Tibial nerve (tissue), 4 donors: ENCODE results near the gene OAS1. TPM values are rescaled to one million over a fixed set of nuclear protein-coding genes. Genes with fewer than 3 reads are reported as not detected.

Source experiments
- DNase-seq, 2 donors: peaks; one replicate each; pipeline ENCODE4 v3.0.0-alpha.2; 2019; ENCODE audit warnings: low spot score in 2 of 2
- H3K27ac ChIP-seq, 4 donors: fragments of 200-600 bp; sonication (generic) in 3 of 4; one replicate each; pipeline ENCODE4 v1.5.1; 2017 to 2019; ENCODE audit warnings: mild to moderate bottlenecking in 1 of 4
- H3K27me3 ChIP-seq, 2 donors: fragments of 200-600 bp; sonication (generic) in 1 of 2; one replicate each; pipeline versions ENCODE4 v1.5.1 to v1.6.0; 2017 to 2019
- H3K36me3 ChIP-seq, 3 donors: fragments of 200-600 bp; sonication (generic); one replicate each; pipeline ENCODE4 v1.5.1; 2018 to 2019
- H3K4me1 ChIP-seq, 4 donors: fragments of 200-600 bp; sonication (generic) in 3 of 4; one replicate each; pipeline ENCODE4 v1.5.1; 2017 to 2019
- H3K4me3 ChIP-seq, 4 donors: fragments of 200-600 bp; sonication (generic) in 3 of 4; one replicate each; pipeline ENCODE4 v1.5.1; 2017 to 2019; ENCODE audit warnings: mild to moderate bottlenecking in 1 of 4, moderate library complexity in 1 of 4
- H3K9me3 ChIP-seq, 4 donors: fragments of 200-600 bp; sonication (generic) in 3 of 4; one replicate each; pipeline ENCODE4 v1.5.1; 2017 to 2019
- EP300 ChIP-seq, 2 donors: sonication (generic); formaldehyde crosslinking; IDR thresholded peaks; one replicate each; pipeline ENCODE4 v1.6.1; 2017; ENCODE audit warnings: antibody characterized with exemption in 2 of 2, mild to moderate bottlenecking in 1 of 2
- POLR2A ChIP-seq, 2 donors: fragments of 450-650 bp; IDR thresholded peaks; one replicate each; pipeline ENCODE4 v1.6.1; 2017; ENCODE audit warnings: antibody characterized with exemption in 2 of 2, mild to moderate bottlenecking in 2 of 2, moderate library complexity in 2 of 2
- WGBS, 2 donors: methylation state at CpG; one replicate each; pipeline ENCODE4 v1.1.5; 2018; 5-methylcytosine and 5-hydroxymethylcytosine counted together
- total RNA-seq, 4 donors: library from RNA; depleted of rRNA; stranded (reverse); fragments of >200 nt; gene quantifications; one replicate each; pipeline ENCODE4 v1.1.0, GENCODE V29; 2016
- TF ChIP-seq, protein P1 (sequence below), 5 experiments: fragments of 200-600 bp in 3 of 5; fragments of 450-650 bp in 2 of 5; sonication (generic) in 3 of 5; IDR thresholded peaks; one replicate each; pipeline ENCODE4 v1.5.1; 2016 to 2019; ENCODE audit warnings: antibody characterized with exemption in 5 of 5, mild to moderate bottlenecking in 3 of 5, moderate library complexity in 2 of 5

OAS1 gene
- total RNA-seq, 4 donors from 2014 or later = 8.2 to 22.8 (median 11.3) TPM

DNA sequence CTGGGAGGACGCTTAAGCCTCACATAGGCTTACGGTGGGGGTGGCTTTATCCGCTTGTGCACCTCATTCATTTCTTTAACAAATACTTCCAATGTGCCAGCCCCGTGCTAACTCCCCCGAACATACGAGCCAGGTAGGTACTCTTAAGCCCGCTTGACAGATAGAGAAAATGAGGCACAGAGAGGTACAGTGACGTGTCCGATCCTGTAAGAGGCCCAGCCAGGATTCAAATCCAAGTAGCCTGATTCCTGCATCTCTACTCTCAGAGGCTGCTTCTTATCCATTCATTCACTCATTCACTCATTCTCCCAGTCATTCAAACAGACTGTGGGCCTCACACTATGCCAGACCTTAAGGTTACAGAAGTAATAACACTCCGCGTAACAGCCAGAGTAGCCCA lies 32.0 kb downstream of the OAS1 start:
- DNase-seq = no peak
- Histone ChIP-seq H3K27ac (peak overlapping the region in 3 of 4 donors; percentile 73 to 84 (median 75)), H3K4me1 (peaks cover 3 to 22% (median 13%) of the 10 kb centered on the region in 4 donors), H3K9me3 (no peaks in the 10 kb centered on the region), H3K27me3 (no peaks in the 10 kb centered on the region), H3K36me3 (peaks cover 0 to 7% (median 0%) of the 10 kb centered on the region in 3 donors), H3K4me3 (peak overlapping the region; percentile 51 to 83 (median 80))
- TF ChIP-seq POLR2A (IDR thresholded peaks at IDR 0.05) (no peak), EP300 (IDR thresholded peaks at IDR 0.05) (no peak)
- TF ChIP-seq, protein P1, sequence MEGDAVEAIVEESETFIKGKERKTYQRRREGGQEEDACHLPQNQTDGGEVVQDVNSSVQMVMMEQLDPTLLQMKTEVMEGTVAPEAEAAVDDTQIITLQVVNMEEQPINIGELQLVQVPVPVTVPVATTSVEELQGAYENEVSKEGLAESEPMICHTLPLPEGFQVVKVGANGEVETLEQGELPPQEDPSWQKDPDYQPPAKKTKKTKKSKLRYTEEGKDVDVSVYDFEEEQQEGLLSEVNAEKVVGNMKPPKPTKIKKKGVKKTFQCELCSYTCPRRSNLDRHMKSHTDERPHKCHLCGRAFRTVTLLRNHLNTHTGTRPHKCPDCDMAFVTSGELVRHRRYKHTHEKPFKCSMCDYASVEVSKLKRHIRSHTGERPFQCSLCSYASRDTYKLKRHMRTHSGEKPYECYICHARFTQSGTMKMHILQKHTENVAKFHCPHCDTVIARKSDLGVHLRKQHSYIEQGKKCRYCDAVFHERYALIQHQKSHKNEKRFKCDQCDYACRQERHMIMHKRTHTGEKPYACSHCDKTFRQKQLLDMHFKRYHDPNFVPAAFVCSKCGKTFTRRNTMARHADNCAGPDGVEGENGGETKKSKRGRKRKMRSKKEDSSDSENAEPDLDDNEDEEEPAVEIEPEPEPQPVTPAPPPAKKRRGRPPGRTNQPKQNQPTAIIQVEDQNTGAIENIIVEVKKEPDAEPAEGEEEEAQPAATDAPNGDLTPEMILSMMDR (IDR thresholded peaks at IDR 0.05) = no peak
- 22 to 25% methylated on average over 11 of the region's 11 CpGs for WGBS, 2 donors

DNA sequence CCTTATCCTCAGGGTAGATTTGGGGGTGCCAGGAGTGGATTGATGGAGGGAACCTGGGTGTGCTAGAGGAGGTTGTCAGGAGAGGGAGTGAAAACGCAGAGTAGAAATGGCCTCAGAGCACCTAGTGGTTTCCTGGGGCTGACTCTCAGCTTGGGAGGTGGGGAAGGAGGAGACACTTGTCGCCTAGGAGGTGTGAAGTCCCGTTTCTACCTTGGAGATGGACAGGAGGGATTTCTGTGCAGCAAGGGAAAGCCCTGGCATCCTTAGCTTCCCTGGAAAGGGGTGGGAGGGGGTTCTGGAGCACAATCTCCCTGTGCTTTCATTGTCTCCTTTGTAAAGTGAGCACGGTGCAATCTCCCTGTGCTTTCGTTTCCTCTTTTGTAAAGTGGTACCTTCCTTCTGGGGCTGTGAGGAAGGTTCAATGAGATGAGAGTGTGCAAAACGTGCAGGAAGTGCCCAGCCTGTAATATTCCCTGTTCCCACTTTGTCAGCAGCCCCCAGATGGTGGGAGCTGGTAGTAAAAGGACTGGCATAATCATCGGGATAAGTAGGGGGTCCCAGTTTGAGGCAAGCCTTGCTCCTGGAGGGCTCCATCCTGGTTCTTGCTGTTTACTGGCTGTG lies 33.1 kb downstream of the OAS1 start:
- H3K9me3 ChIP-seq = no peaks in the 10 kb centered on the region
- H3K4me3 ChIP-seq = no peak overlapping the region
- no peak for DNase-seq
- no peak overlapping the region for H3K27ac ChIP-seq
- TF ChIP-seq, protein P1 (IDR thresholded peaks at IDR 0.05) = no peak
- TF ChIP-seq EP300 (IDR thresholded peaks at IDR 0.05) (no peak), POLR2A (IDR thresholded peaks at IDR 0.05) (no peak)
- H3K27me3 ChIP-seq = no peaks in the 10 kb centered on the region
- WGBS, 2 donors = 46 to 55% methylated on average over 7 of the region's 7 CpGs
- peaks cover 0 to 18% (median 0%) of the 10 kb centered on the region in 3 donors for H3K36me3 ChIP-seq
- peaks cover 3 to 22% (median 13%) of the 10 kb centered on the region in 4 donors for H3K4me1 ChIP-seq

DNA sequence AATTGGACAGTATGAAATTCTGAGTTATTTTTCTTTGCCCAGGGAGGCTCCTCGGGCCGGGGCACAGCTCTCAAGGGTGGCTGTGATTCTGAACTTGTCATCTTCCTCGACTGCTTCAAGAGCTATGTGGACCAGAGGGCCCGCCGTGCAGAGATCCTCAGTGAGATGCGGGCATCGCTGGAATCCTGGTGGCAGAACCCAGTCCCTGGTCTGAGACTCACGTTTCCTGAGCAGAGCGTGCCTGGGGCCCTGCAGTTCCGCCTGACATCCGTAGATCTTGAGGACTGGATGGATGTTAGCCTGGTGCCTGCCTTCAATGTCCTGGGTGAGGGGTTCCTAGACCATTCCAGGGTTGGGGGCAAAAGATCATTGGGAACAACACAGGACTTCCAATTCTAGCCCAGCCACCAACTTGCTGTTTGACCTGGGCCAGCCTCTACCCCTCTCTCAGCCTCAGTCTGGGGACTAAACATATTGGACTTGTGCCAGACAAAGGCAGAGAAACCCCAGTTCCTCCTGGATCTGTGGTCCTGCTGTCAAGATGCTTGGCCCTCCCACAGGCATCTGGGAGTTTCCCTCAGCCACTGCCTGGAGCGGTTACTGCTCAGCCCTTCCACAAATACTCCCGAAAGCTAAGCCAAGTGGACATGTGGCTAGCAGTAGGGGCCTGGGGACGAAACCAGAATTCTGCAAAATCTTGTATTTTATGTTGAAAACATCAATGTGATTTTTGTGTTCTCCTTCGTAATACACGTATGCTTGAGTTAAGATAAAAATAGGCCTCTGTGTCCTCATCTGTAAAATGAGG lies 35.0 kb downstream of the OAS1 start:
- Histone ChIP-seq H3K27ac (no peak overlapping the region), H3K36me3 (peaks cover 0 to 37% (median 0%) of the 10 kb centered on the region in 3 donors), H3K9me3 (no peaks in the 10 kb centered on the region), H3K27me3 (no peaks in the 10 kb centered on the region), H3K4me1 (peaks cover 3 to 22% (median 13%) of the 10 kb centered on the region in 4 donors), H3K4me3 (no peak overlapping the region)
- WGBS, 2 donors = 84 to 85% methylated on average over 8 to 14 of the region's 16 CpGs
- DNase-seq = no peak
- TF ChIP-seq, protein P1 (IDR thresholded peaks at IDR 0.05) = no peak
- TF ChIP-seq POLR2A (IDR thresholded peaks at IDR 0.05) (no peak), EP300 (IDR thresholded peaks at IDR 0.05) (no peak)

DNA sequence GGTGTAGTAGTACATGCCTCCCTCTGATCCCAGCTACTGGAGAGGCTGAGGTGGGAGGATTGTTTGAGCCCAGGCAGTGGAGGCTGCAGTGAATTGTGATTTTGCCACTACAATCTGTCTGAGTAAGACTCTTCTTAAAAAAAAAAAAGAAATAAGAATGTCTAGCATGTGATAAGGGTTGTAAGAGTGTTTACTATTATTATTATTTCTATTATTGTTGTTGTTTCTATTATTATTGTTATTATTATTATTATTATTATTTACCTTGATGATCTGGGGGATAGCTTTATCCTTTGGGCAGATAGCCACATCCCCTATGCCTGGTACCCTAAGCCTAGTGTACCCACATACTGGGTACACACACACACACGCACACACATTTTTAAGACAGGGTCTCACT lies 35.8 kb downstream of the OAS1 start:
- TF ChIP-seq POLR2A (IDR thresholded peaks at IDR 0.05) = no peak
- TF ChIP-seq EP300 (IDR thresholded peaks at IDR 0.05) = no peak
- TF ChIP-seq, protein P1 (IDR thresholded peaks at IDR 0.05) = no peak
- Histone ChIP-seq H3K4me1 (peaks cover 3 to 22% (median 13%) of the 10 kb centered on the region in 4 donors), H3K27me3 (no peaks in the 10 kb centered on the region), H3K9me3 (no peaks in the 10 kb centered on the region), H3K4me3 (no peak overlapping the region), H3K36me3 (peaks cover 0 to 45% (median 0%) of the 10 kb centered on the region in 3 donors), H3K27ac (no peak overlapping the region)
- 96 to 100% methylated on average over 1 of the region's 1 CpG for WGBS, 2 donors
- no peak for DNase-seq
